Liver (tissue), 9 donors: ENCODE data around the gene MSI2. TPM values are rescaled to one million over a fixed set of nuclear protein-coding genes. Genes with fewer than 3 reads are reported as not detected.

Source experiments
- DNase-seq: peaks from one replicate; pipeline ENCODE4 v3.0.0-alpha.2; 2017; ENCODE audit warnings: low spot score
- H3K27ac ChIP-seq, 2 donors: one replicate each; pipeline ENCODE4 v1.7.0; 2013; ENCODE audit warnings: inconsistent platforms in 2 of 2, low read length in 2 of 2, control low read depth in 1 of 2, low read depth in 1 of 2, mild to moderate bottlenecking in 1 of 2
- H3K27me3 ChIP-seq, 4 donors: one replicate each; pipeline versions ENCODE4 v1.6.1 to v1.7.0; 2013; ENCODE audit warnings: low read length in 3 of 4, inconsistent platforms in 1 of 4, mild to moderate bottlenecking in 1 of 4, moderate library complexity in 1 of 4; ENCODE audit not compliant: control insufficient read depth in 4 of 4, insufficient read depth in 4 of 4
- H3K36me3 ChIP-seq, 4 donors: one replicate each; pipeline versions ENCODE4 v1.6.1 to v1.7.0; 2013; ENCODE audit warnings: low read length in 3 of 4, mild to moderate bottlenecking in 3 of 4, low read depth in 1 of 4, moderate library complexity in 1 of 4; ENCODE audit not compliant: control insufficient read depth in 4 of 4, insufficient read depth in 3 of 4
- H3K4me1 ChIP-seq, 4 donors: one replicate each; pipeline versions ENCODE4 v1.6.1 to v1.7.0; 2013; ENCODE audit warnings: low read length in 3 of 4, mild to moderate bottlenecking in 3 of 4, moderate library complexity in 1 of 4; ENCODE audit not compliant: control insufficient read depth in 4 of 4, insufficient read depth in 4 of 4
- H3K4me3 ChIP-seq, 3 donors: one replicate each; pipeline versions ENCODE4 v1.6.1 to v1.7.0; 2013; ENCODE audit warnings: low read length in 3 of 3, control low read depth in 1 of 3, low read depth in 1 of 3, mild to moderate bottlenecking in 1 of 3
- H3K9ac ChIP-seq, 2 donors: one replicate each; pipeline ENCODE4 v1.7.0; 2013; ENCODE audit warnings: low read length in 2 of 2, mild to moderate bottlenecking in 2 of 2, moderate library complexity in 2 of 2, control low read depth in 1 of 2, low read depth in 1 of 2
- H3K9me3 ChIP-seq, 4 donors: one replicate each; pipeline versions ENCODE4 v1.6.1 to v1.7.0; 2013; ENCODE audit warnings: low read length in 3 of 4; ENCODE audit not compliant: control insufficient read depth in 4 of 4
- ATF3 ChIP-seq: IDR thresholded peaks from 2 replicates; pipeline ENCODE4 v1.6.1; 2016; ENCODE audit warnings: antibody characterized with exemption
- CTCF ChIP-seq: fragments of 150-350 bp; IDR thresholded peaks from 2 replicates; pipeline ENCODE4 v1.5.1; 2017; ENCODE audit warnings: improper control_type of control experiment, low read depth, low read length; ENCODE audit not compliant: missing input control
- EGR1 ChIP-seq, 2 donors: IDR thresholded peaks; 2 replicates each; pipeline ENCODE4 v1.6.1; 2016 to 2018; ENCODE audit warnings: antibody characterized with exemption in 2 of 2, low read depth in 2 of 2
- FOXA1 ChIP-seq: IDR thresholded peaks from 2 replicates; pipeline ENCODE4 v1.6.1; 2016; ENCODE audit warnings: antibody characterized with exemption
- FOXA2 ChIP-seq: IDR thresholded peaks from 2 replicates; pipeline ENCODE4 v1.6.1; 2016; ENCODE audit warnings: antibody characterized with exemption
- GABPA ChIP-seq, 2 donors: IDR thresholded peaks in 1 of 2; conservative IDR thresholded peaks in 1 of 2; 2 replicates each; pipeline ENCODE4 v1.6.1; 2016; ENCODE audit warnings: antibody characterized with exemption in 2 of 2, mild to moderate bottlenecking in 1 of 2, moderate library complexity in 1 of 2
- HNF4A ChIP-seq, 2 donors: conservative IDR thresholded peaks; 2 replicates each; pipeline ENCODE4 v1.6.1; 2016; ENCODE audit warnings: antibody characterized with exemption in 2 of 2, mild to moderate bottlenecking in 2 of 2
- HNF4G ChIP-seq: IDR thresholded peaks from 2 replicates; pipeline ENCODE4 v1.6.1; 2016; ENCODE audit warnings: antibody characterized with exemption
- JUND ChIP-seq, 2 donors: IDR thresholded peaks; 2 replicates each; pipeline ENCODE4 v1.6.1; 2016; ENCODE audit warnings: antibody characterized with exemption in 2 of 2
- MAX ChIP-seq: IDR thresholded peaks from 2 replicates; pipeline ENCODE4 v1.6.1; 2016; ENCODE audit warnings: antibody characterized with exemption
- NR2F2 ChIP-seq: IDR thresholded peaks from 2 replicates; pipeline ENCODE4 v1.6.1; 2016; ENCODE audit warnings: antibody characterized with exemption
- RAD21 ChIP-seq, 2 donors: IDR thresholded peaks; 2 replicates each; pipeline ENCODE4 v1.6.1; 2016; ENCODE audit warnings: antibody characterized with exemption in 2 of 2, mild to moderate bottlenecking in 2 of 2
- REST ChIP-seq: IDR thresholded peaks from 2 replicates; pipeline ENCODE4 v1.6.1; 2016; ENCODE audit warnings: antibody characterized with exemption, mild to moderate bottlenecking
- RXRA ChIP-seq, 2 donors: IDR thresholded peaks; 2 replicates each; pipeline ENCODE4 v1.6.1; 2017 to 2018; ENCODE audit warnings: antibody characterized with exemption in 2 of 2, mild to moderate bottlenecking in 1 of 2
- SP1 ChIP-seq: IDR thresholded peaks from 2 replicates; pipeline ENCODE4 v1.6.1; 2018; ENCODE audit warnings: antibody characterized with exemption, mild to moderate bottlenecking
- TAF1 ChIP-seq: conservative IDR thresholded peaks from 2 replicates; pipeline ENCODE4 v1.6.1; 2016; ENCODE audit warnings: antibody characterized with exemption, mild to moderate bottlenecking
- YY1 ChIP-seq: IDR thresholded peaks from 2 replicates; pipeline ENCODE4 v1.6.1; 2016; ENCODE audit warnings: antibody characterized with exemption, mild to moderate bottlenecking
- ZBTB33 ChIP-seq: IDR thresholded peaks from 2 replicates; pipeline ENCODE4 v1.6.1; 2016; ENCODE audit warnings: antibody characterized with exemption
- WGBS: extraction: QIAGEN DNeasy Blood & Tissue Kit; methylation state at CpG from one replicate; pipeline ENCODE4 v1.1.7; 2013; 5-methylcytosine and 5-hydroxymethylcytosine counted together
- polyA plus RNA-seq, 2 donors: library from polyadenylated mRNA; stranded (reverse) in 1 of 2; unstranded in 1 of 2; fragments of 200-250 nt in 1 of 2; fragments of >200 nt in 1 of 2; fragmentation: Nextera tagmentation in 1 of 2; extraction: Ambion mirVana in 1 of 2; gene quantifications; one replicate each; pipeline versions ENCODE4 v1.2.1 to v1.2.3, GENCODE V29; 2013 to 2015
- total RNA-seq, 2 donors: library from RNA; depleted of rRNA; stranded (reverse); fragments of >200 nt; gene quantifications; one replicate each; pipeline ENCODE4 v1.2.3, GENCODE V29; 2014
- donor health status: healthy.
- donor health status: healthy.
- donor health status: healthy.
- donor health status: healthy.
- donor health status: healthy.

MSI2 gene
- total and polyA plus RNA-seq, 4 donors = 5.7 to 15.6 (median 9.2) TPM

- no peak for TF ChIP-seq MAX
- no peak for TF ChIP-seq TAF1
- TF ChIP-seq FOXA1 = no peak
- TF ChIP-seq RXRA (IDR thresholded peaks at IDR 0.05) = no peak
- no peak for TF ChIP-seq ZBTB33
- no peak for TF ChIP-seq HNF4A (conservative IDR thresholded peaks at IDR 0.05)
- no peak for TF ChIP-seq GABPA (IDR thresholded peaks at IDR 0.05 in 1 of 2, conservative IDR thresholded peaks at IDR 0.05 in 1 of 2)
- TF ChIP-seq YY1 = no peak
- TF ChIP-seq FOXA2 = no peak
- TF ChIP-seq JUND (IDR thresholded peaks at IDR 0.05) = no peak
- TF ChIP-seq REST = no peak
- TF ChIP-seq HNF4G = no peak
- no peak for TF ChIP-seq ATF3
- TF ChIP-seq CTCF = no peak
- no peak for TF ChIP-seq SP1
- no peak for TF ChIP-seq EGR1 (IDR thresholded peaks at IDR 0.05; ENCODE audit: low read depth in 2 of 2)
- Histone ChIP-seq H3K27ac (no peak overlapping the region), H3K4me1 (no peaks in the 10 kb centered on the region), H3K36me3 (peaks cover 0 to 20% (median 5%) of the 10 kb centered on the region in 4 donors), H3K9me3 (no peaks in the 10 kb centered on the region), H3K4me3 (no peak overlapping the region), H3K9ac (no peak overlapping the region), H3K27me3 (no peaks in the 10 kb centered on the region)
- DNase-seq = no peak
- WGBS = 94% methylated on average over 6 of the region's 6 CpGs
Measured at GRCh38 chr17:57271821-57272220, 15.5 kb downstream of the MSI2 start.

GRCh38 chr17:57273490-57273889 lies 17.2 kb downstream of the MSI2 start:
- H3K36me3 ChIP-seq = peaks cover 0 to 9% (median 0%) of the 10 kb centered on the region in 4 donors
- 97% methylated on average over 6 of the region's 6 CpGs for WGBS
- no peaks in the 10 kb centered on the region for H3K9me3 ChIP-seq
- no peak for DNase-seq
- no peaks in the 10 kb centered on the region for H3K27me3 ChIP-seq
- no peak overlapping the region for H3K27ac ChIP-seq
- H3K4me1 ChIP-seq = no peaks in the 10 kb centered on the region
- no peak overlapping the region for H3K4me3 ChIP-seq
- H3K9ac ChIP-seq = no peak overlapping the region
- no peak for TF ChIP-seq GABPA (IDR thresholded peaks at IDR 0.05 in 1 of 2, conservative IDR thresholded peaks at IDR 0.05 in 1 of 2)
- TF ChIP-seq NR2F2 = no peak
- no peak for TF ChIP-seq TAF1
- no peak for TF ChIP-seq MAX
- TF ChIP-seq HNF4A (conservative IDR thresholded peaks at IDR 0.05) = no peak
- TF ChIP-seq REST = no peak
- TF ChIP-seq HNF4G = no peak
- no peak for TF ChIP-seq FOXA1
- TF ChIP-seq EGR1 (IDR thresholded peaks at IDR 0.05; ENCODE audit: low read depth in 2 of 2) = no peak
- no peak for TF ChIP-seq ZBTB33
- TF ChIP-seq JUND (IDR thresholded peaks at IDR 0.05) = no peak
- no peak for TF ChIP-seq RAD21 (IDR thresholded peaks at IDR 0.05)
